Neural progenitor cell (in vitro differentiated cells): Measurements from ENCODE around the gene FSTL5. TPM values are rescaled to one million over a fixed set of nuclear protein-coding genes. Genes with fewer than 3 reads are reported as not detected.

ENCODE experiments used
- DNase-seq: peaks from one replicate; pipeline ENCODE4 v3.0.0-alpha.2; 2016; ENCODE audit warnings: low spot score
- H2AFZ ChIP-seq: fragments of 200-600 bp; sonication (generic); replicated peaks from 2 replicates; pipeline ENCODE4 v1.6.1; 2016; ENCODE audit warnings: antibody characterized with exemption
- H3F3A ChIP-seq: fragments of 200-600 bp; sonication (generic); 2 replicates; pipeline ENCODE4 v1.6.1; 2016; ENCODE audit warnings: antibody characterized with exemption, low read depth
- H3K27ac ChIP-seq: fragments of 200-600 bp; sonication (generic); 2 replicates; pipeline ENCODE4 v1.5.1; 2016; ENCODE audit warnings: mild to moderate bottlenecking
- H3K27me3 ChIP-seq: fragments of 200-600 bp; sonication (generic); 2 replicates; pipeline ENCODE4 v1.6.1; 2016; ENCODE audit warnings: mild to moderate bottlenecking, moderate library complexity
- H3K36me3 ChIP-seq: fragments of 200-600 bp; sonication (generic); 2 replicates; pipeline ENCODE4 v1.5.1; 2016
- H3K4me1 ChIP-seq: fragments of 200-600 bp; sonication (generic); 2 replicates; pipeline ENCODE4 v1.6.1; 2016; ENCODE audit warnings: mixed run types
- H3K4me2 ChIP-seq: fragments of 200-600 bp; sonication (generic); 2 replicates; pipeline ENCODE4 v1.6.1; 2016
- H3K4me3 ChIP-seq: fragments of 200-600 bp; sonication (generic); 2 replicates; pipeline ENCODE4 v1.5.1; 2016
- H3K79me2 ChIP-seq: fragments of 200-600 bp; sonication (generic); 2 replicates; pipeline ENCODE4 v1.6.1; 2016; ENCODE audit warnings: low read depth
- H3K9ac ChIP-seq: fragments of 200-600 bp; sonication (generic); 2 replicates; pipeline ENCODE4 v1.6.1; 2016
- H3K9me3 ChIP-seq: fragments of 200-600 bp; sonication (generic); 2 replicates; pipeline ENCODE4 v1.5.1; 2016; ENCODE audit warnings: low read depth
- H4K20me1 ChIP-seq: fragments of 200-600 bp; sonication (generic); 2 replicates; pipeline ENCODE4 v1.6.1; 2016; ENCODE audit warnings: low read depth
- H3K27ac Mint-ChIP-seq: 3 replicates; pipeline ENCODE4 v1.8.0; 2021; ENCODE audit warnings: mixed read lengths
- H3K27me3 Mint-ChIP-seq: 2 replicates; pipeline ENCODE4 v1.8.0; 2022; ENCODE audit warnings: low read depth, mild to moderate bottlenecking, inconsistent platforms, moderate library complexity, mixed read lengths; ENCODE audit not compliant: insufficient read depth
- H3K36me3 Mint-ChIP-seq: 3 replicates; pipeline ENCODE4 v1.8.0; 2021; ENCODE audit warnings: mixed read lengths
- H3K4me1 Mint-ChIP-seq: 3 replicates; pipeline ENCODE4 v1.8.0; 2021; ENCODE audit warnings: mixed read lengths
- H3K4me3 Mint-ChIP-seq: 3 replicates; pipeline ENCODE4 v1.8.0; 2021; ENCODE audit warnings: mild to moderate bottlenecking, moderate library complexity, mixed read lengths
- H3K9me3 Mint-ChIP-seq: 3 replicates; pipeline ENCODE4 v1.8.0; 2020; ENCODE audit warnings: mixed read lengths
- EZH2 ChIP-seq: fragments of 200-600 bp; sonication (generic); IDR thresholded peaks from 2 replicates; pipeline ENCODE4 v1.6.1; 2017; ENCODE audit warnings: antibody characterized with exemption, mild to moderate bottlenecking, moderate library complexity
- EZH2phosphoT487 ChIP-seq: fragments of 200-600 bp; sonication (generic); IDR thresholded peaks from 2 replicates; pipeline ENCODE4 v1.6.1; 2017; ENCODE audit warnings: antibody characterized with exemption
- total RNA-seq: library from RNA; depleted of rRNA; stranded (reverse); fragments of >200 nt; gene quantifications from 2 replicates; pipeline ENCODE4 v1.2.3, GENCODE V29; 2015; ENCODE audit warnings: low replicate concordance
- TF ChIP-seq, protein P1 (sequence below): fragments of 200-600 bp; sonication (generic); IDR thresholded peaks from 2 replicates; pipeline ENCODE4 v1.5.1; 2017; ENCODE audit warnings: antibody characterized with exemption, mild to moderate bottlenecking

Gene FSTL5
- total RNA-seq, 1 donor from 2014 or later: not detected

DNA sequence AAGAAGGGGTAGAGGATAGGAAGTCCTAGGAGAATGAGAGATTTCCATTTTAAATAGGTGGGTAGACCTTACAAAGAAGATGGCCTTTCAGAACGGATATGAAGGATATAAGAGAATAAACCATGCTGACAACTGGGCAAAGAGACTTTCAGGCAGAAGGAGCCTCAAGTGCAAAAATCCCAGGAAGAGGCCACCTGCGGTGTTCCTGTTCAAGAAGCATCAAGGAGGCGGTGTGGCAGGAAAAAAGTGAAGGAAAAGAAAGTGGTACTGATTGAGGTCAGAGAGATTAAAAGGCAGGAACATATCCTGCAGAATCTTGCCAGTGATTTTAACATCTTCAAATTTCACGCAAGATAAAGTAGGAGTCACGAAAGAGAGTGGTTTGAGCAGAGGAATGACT lies 172.0 kb downstream of the FSTL5 start:
- H3K4me1 Mint-ChIP-seq: peaks cover 9% of the 10 kb centered on the region
- no peak overlapping the region for H3K27ac ChIP-seq
- no peaks in the 10 kb centered on the region for H3K79me2 ChIP-seq
- DNase-seq: peak; percentile 9
- H2AFZ ChIP-seq: no peak overlapping the region
- H3K9me3 Mint-ChIP-seq: no peaks in the 10 kb centered on the region
- no peaks in the 10 kb centered on the region for H3K9me3 ChIP-seq
- no peaks in the 10 kb centered on the region for H3K27me3 Mint-ChIP-seq
- no peak overlapping the region for H3K4me3 ChIP-seq
- H3K36me3 Mint-ChIP-seq: no peaks in the 10 kb centered on the region
- no peaks in the 10 kb centered on the region for H3K4me1 ChIP-seq
- H3K27me3 ChIP-seq: no peaks in the 10 kb centered on the region
- H3K4me3 Mint-ChIP-seq: no peak overlapping the region
- no peaks in the 10 kb centered on the region for H4K20me1 ChIP-seq
- H3K9ac ChIP-seq: no peak overlapping the region
- H3K36me3 ChIP-seq: no peaks in the 10 kb centered on the region
- H3F3A ChIP-seq: peaks cover 3% of the 10 kb centered on the region
- H3K4me2 ChIP-seq: no peak overlapping the region
- no peak overlapping the region for H3K27ac Mint-ChIP-seq
- TF ChIP-seq, protein P1, sequence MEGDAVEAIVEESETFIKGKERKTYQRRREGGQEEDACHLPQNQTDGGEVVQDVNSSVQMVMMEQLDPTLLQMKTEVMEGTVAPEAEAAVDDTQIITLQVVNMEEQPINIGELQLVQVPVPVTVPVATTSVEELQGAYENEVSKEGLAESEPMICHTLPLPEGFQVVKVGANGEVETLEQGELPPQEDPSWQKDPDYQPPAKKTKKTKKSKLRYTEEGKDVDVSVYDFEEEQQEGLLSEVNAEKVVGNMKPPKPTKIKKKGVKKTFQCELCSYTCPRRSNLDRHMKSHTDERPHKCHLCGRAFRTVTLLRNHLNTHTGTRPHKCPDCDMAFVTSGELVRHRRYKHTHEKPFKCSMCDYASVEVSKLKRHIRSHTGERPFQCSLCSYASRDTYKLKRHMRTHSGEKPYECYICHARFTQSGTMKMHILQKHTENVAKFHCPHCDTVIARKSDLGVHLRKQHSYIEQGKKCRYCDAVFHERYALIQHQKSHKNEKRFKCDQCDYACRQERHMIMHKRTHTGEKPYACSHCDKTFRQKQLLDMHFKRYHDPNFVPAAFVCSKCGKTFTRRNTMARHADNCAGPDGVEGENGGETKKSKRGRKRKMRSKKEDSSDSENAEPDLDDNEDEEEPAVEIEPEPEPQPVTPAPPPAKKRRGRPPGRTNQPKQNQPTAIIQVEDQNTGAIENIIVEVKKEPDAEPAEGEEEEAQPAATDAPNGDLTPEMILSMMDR: no peak
- no peak for TF ChIP-seq EZH2phosphoT487
- no peak for TF ChIP-seq EZH2

DNA sequence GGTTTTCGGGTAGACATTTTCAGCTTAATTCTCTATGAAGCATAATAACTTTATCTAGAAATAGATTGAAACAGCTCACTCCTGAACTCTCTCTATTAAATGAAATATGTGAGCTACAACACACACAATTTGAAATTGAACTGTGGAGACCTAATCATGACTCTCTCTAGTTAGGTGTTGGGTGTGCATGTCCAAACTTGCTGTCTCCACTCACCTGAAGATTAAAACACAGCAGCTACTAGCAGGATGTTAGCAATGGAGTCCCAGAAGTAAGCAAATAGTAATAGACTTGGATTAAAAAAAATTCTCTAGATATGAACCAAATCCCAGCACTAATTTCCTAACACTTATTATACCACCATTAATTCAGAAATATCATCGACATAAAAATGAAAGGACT lies 173.1 kb downstream of the FSTL5 start:
- no peak for DNase-seq
- no peaks in the 10 kb centered on the region for H3K36me3 Mint-ChIP-seq
- H3K9ac ChIP-seq: no peak overlapping the region
- H3K4me3 Mint-ChIP-seq: no peak overlapping the region
- H3K79me2 ChIP-seq: no peaks in the 10 kb centered on the region
- H3K9me3 ChIP-seq: no peaks in the 10 kb centered on the region
- H2AFZ ChIP-seq: no peak overlapping the region
- no peaks in the 10 kb centered on the region for H3K4me1 ChIP-seq
- peaks cover 3% of the 10 kb centered on the region for H3F3A ChIP-seq
- no peaks in the 10 kb centered on the region for H4K20me1 ChIP-seq
- H3K4me1 Mint-ChIP-seq: peaks cover 9% of the 10 kb centered on the region
- H3K4me3 ChIP-seq: no peak overlapping the region
- H3K27ac ChIP-seq: no peak overlapping the region
- H3K27me3 Mint-ChIP-seq: no peaks in the 10 kb centered on the region
- no peak overlapping the region for H3K27ac Mint-ChIP-seq
- no peaks in the 10 kb centered on the region for H3K27me3 ChIP-seq
- no peaks in the 10 kb centered on the region for H3K36me3 ChIP-seq
- H3K4me2 ChIP-seq: no peak overlapping the region
- TF ChIP-seq EZH2phosphoT487 (no peak), EZH2 (no peak)
- TF ChIP-seq, protein P1: no peak
- H3K9me3 Mint-ChIP-seq: no peaks in the 10 kb centered on the region

DNA sequence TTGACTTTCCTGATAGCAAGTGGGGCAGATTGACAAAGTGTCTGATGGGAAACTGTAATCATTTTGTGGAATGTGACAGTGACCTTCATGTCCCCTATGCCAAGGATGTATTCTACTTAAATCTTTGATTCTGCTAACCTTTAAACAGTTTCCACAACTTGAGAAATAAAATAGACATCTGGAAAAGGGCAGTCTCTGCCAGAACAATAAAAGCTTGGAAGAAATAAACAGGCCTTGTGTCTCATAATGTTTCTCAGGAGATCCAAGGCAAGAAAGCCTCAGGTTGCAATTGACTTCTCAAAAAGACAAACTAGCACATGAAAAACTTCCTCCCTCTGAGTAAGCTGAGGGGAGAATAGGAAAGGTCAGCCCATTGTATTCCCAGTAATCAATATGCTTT lies 174.9 kb downstream of the FSTL5 start:
- Mint-ChIP-seq H3K4me1 (peaks cover 9% of the 10 kb centered on the region), H3K27ac (no peak overlapping the region), H3K36me3 (no peaks in the 10 kb centered on the region), H3K9me3 (no peaks in the 10 kb centered on the region), H3K27me3 (peaks cover 2% of the 10 kb centered on the region), H3K4me3 (no peak overlapping the region)
- H3K27me3 ChIP-seq: no peaks in the 10 kb centered on the region
- no peak overlapping the region for H3K27ac ChIP-seq
- no peaks in the 10 kb centered on the region for H3K79me2 ChIP-seq
- H3K9ac ChIP-seq: no peak overlapping the region
- TF ChIP-seq EZH2phosphoT487 (no peak), EZH2 (no peak)
- TF ChIP-seq, protein P1: no peak
- H3K4me2 ChIP-seq: no peak overlapping the region
- no peak for DNase-seq
- H3K36me3 ChIP-seq: no peaks in the 10 kb centered on the region
- no peaks in the 10 kb centered on the region for H3K4me1 ChIP-seq
- no peaks in the 10 kb centered on the region for H3K9me3 ChIP-seq
- no peaks in the 10 kb centered on the region for H4K20me1 ChIP-seq
- H3K4me3 ChIP-seq: no peak overlapping the region
- peaks cover 3% of the 10 kb centered on the region for H3F3A ChIP-seq
- H2AFZ ChIP-seq: no peak overlapping the region
